GM21390 (cell line): ENCODE data around the gene ZNF112.
"Not testable (repeated sequence)": the region's sequence is repeated elsewhere in the genome, so short reads cannot be mapped to it uniquely, and the experiment has no call there.

Experiments
- ATAC-seq: cut with Tn5 transposase; IDR thresholded peaks from one replicate; pipeline ENCODE4 v1.9.1; 2021; ENCODE audit not compliant: unreplicated experiment

The ZNF112 gene

GRCh38 chr19:44356383-44357111 lies at the start of gene ZNF112:
TSS of gene ZNF112 (minus strand) at chr19:44356680. CDS start at chr19:44340539, 16,141 bp downstream.
- no peak for ATAC-seq

DNA sequence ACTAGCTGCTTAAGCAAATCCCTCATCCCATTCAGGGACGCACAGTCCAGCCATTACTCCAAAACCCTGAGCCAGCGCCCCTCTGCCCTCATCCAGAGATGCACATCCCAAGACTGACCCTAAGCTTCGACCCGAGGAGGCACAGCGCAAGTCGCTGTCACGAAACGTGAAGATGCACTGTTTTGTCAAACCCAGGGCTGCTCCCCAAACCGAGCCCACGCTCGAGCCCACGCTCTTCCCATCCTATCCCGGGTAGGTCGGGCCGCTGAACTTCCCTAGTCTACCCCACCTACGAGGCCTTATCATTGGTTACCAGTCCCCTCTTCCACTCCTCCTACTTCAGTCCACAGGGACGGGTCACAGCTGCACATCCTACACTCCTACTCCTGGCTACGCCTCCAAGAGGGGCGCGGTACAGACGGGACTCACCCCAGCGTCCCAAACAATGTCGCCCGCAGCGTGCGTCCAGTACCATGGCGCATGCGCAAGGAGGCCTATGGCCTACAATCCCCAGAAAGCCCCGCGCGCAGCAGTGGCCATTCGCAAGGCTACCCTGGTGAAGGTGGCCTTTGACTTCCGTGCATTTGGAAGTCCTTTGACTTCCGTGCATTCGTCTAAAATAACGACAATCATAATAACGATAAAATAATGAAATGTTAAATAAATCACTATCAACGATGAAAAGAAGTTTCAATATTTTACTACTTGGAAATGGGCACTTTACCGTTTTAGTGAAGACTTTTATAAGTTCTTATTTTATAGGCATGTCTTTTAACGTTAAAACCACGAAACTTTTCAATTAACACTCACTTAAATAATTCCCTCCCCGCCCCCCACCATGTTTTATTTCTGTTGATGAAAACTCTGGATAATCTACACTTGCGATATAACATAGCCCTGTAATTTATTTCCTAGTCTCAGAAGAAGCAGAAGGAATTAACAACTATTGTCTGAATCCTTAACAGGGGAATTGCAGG lies 44.9 kb upstream of the ZNF112 start, which contains the start of gene ZNF285:
Gene ZNF285 (minus strand): TSS at position 470 of the 977 bp plus-strand sequence. CDS start 4,395 bp downstream, outside the sequence.
- peak; percentile 53 for ATAC-seq

GRCh38 chr19:44389268-44389667 lies 32.8 kb upstream of the ZNF112 start:
- ATAC-seq, result not testable (repeated sequence)

GRCh38 chr19:44374789-44375188 lies 18.3 kb upstream of the ZNF112 start:
- ATAC-seq, result no peak

DNA sequence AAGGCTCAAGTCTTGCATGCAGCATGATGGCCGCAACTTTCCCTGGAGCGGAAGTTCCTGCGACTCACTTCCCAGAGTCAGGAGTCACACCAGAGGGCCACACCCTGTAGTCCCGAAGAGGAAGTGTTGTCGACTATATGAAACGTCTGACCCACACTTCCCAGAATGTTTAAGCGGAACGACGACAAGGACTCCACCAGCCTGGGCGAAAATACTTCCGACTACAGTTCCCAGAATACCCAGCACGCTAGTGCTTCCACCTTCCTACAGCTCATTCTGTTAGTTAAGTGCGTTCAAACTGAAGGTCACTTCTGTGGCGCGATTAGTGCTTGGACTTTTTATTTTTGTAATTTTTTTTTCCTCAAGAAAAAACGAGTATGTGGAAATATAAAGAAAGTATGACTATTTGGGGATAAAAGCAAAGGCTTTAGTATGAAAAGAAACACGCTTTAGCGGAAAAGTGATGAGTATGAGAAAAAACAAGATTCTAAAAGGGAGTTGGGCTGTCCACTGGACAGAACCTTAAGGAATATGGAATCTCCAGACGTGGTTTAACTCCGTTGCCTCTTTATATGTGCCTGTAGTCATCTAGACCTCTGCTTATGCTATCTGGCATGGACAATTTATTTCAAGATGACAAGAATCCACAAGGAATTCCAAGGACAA lies 15.5 kb upstream of the ZNF112 start:
- no peak for ATAC-seq

- no peak for ATAC-seq
Observed at GRCh38 chr19:44367024-44367423, 10.5 kb upstream of the ZNF112 start.

- ATAC-seq, result no peak
Observed at GRCh38 chr19:44346556-44346955, 9.9 kb downstream of the ZNF112 start.

DNA sequence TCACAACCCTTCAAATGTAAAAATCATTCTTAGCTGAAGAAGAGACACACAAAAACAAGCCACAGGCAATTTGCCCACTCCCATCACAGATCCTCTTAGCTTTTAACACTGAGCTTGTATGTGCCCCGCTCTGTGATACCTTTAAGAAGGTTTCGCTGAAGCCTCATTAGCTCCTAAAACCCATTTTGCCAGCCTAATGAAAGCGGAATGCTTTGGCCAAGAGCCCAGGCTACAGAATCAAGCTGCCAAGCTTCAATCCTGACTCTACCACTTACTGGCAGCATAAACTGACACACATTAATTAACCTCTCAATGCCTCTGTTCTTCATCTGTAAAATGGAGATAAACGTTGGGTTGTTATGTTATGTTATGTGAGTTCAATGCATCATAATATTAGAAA lies 10.5 kb downstream of the ZNF112 start:
- no peak for ATAC-seq

DNA sequence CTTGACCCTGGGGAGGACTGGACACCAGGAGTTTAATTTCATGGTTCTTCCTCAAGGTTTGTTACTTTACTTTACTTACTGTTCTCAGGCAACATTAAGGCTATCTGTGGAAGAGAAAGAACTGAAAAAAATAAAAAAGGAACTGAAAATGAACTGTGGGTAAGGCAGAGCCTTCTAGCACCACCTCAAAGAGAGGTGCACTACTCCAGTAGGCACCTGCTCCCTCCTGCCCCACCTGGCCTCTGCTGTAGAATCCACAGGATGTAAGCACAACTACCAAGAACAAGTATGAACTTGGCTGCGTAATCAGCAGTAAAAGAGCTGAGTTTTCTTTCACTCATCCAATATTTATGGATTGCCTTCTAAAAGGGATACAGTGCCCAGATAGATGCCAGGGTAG lies 12.2 kb downstream of the ZNF112 start:
- no peak for ATAC-seq

DNA sequence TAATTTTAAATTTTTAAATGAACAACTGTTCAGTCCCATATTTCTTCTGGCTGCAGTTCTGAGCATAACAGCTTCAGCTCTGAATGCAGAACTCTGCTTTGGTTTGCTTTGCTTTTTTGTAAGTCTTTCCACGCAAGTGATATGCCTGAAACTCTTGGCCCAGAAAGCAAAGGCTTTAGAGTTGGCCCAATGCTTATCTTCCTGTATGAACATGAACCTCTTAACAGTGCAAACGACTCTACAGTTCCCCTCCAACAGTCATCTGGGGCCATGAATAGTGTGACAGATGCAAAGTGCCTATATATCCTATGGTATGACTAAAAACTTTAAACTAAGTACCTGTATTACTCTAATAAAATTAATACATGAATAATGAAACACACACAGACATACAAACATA lies 14.7 kb downstream of the ZNF112 start:
- no peak for ATAC-seq

GRCh38 chr19:44334639-44335038 lies 21.8 kb downstream of the ZNF112 start:
- ATAC-seq, result not testable (repeated sequence)

GRCh38 chr19:44332145-44332544 lies 24.3 kb downstream of the ZNF112 start:
- no peak for ATAC-seq

GRCh38 chr19:44315883-44316282 lies 40.6 kb downstream of the ZNF112 start:
- no peak for ATAC-seq

- no peak for ATAC-seq
Observed at GRCh38 chr19:44313231-44313630, 43.2 kb downstream of the ZNF112 start.

DNA sequence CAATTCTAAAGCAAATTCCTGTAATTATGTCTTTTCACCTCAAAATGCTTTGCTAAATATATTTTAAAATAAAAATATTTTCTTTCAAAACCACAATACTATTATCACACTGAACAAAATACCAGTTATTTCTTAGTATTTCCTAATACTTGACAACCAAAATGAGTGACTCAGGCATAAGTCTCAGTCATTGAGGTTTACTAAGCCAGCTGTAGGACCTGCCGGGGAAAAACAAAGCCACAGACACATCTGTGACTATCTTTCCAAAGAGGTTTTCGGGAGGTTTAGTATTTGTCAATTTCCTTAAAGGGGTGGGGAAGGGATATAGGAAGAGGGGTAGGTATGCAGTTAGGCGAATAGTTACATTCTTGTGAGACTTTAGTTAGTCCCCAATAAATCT lies 48.5 kb downstream of the ZNF112 start:
- no peak for ATAC-seq

DNA sequence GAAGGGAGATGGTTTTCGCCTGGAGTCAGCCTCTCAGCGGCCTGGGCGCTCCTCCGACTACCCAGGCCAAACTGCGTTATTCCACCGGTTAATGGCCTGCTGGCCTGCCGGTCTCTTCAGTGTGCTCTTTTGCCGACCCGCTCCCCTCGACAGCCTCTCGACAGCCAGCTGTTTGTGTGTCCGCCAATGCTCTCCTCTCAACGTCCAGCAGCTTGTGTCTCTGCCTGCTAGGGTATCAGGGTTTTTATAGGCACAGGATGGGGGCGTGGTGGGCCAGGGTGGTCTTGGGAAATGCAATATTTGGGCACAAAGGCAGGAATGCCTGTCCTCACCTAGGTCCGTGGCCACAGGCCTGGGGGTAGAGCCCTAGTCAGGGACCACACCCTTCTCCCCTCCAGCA lies 50.2 kb downstream of the ZNF112 start:
- ATAC-seq, result no peak

GRCh38 chr19:44305457-44305856 lies 51.0 kb downstream of the ZNF112 start:
- ATAC-seq, result no peak

DNA sequence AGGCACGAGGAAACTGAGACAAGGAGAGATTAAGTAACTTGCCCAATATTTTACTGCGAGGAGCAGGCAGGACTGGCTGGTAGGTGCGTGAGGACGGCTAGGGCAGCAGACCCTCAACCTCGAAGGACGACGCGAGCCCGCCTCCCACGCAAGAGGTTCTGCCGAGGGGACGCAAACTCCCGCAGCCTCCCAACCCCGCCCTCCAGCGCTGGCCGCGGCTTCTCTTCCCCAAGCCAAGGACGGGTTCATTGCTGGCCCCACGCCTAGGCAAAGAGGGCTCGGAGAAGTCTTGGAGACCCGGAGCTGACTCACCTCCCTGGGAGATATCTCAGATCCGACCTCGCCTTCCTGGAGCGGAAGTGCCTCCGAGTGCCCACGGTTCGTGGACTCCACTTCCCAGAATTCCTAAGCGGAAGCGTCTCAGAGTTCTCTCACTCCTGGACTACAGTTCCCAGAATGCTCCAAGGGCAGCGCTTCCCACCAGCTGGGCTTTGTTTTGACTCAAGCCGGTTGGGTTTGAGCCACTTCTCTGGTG lies 51.8 kb downstream of the ZNF112 start, which contains the start of gene ZNF235:
Gene ZNF235 (minus strand): TSS at position 367 of the 535 bp plus-strand sequence. CDS start 1,621 bp downstream, outside the sequence.
- ATAC-seq, result peak; percentile 87

GRCh38 chr19:44303976-44304568 lies 52.4 kb downstream of the ZNF112 start:
- no peak for ATAC-seq

DNA sequence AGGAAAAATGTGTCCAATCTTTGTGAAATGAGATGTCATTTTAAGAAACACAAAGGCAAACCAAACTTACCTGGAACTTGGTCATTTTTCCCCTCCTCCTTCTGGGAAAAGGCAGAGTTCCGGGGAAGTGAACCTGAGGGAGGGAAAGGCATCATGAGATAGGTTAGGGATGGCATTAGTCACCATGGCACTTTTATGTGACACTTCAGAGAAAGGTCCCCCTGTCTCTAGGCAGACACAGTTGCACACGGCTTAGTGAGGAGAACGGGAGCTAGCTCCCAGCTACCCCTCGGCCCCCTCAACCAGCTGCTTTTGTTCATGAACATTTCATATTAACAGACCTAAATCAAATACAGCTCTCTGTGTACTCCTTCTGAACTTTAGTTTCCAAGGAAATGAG lies 53.2 kb downstream of the ZNF112 start:
- no peak for ATAC-seq
